WTC11 (cell line): ENCODE measurements around the gene PDPK1. TPM values are rescaled to one million over a fixed set of nuclear protein-coding genes. Genes with fewer than 3 reads are reported as not detected.
"Not testable (repeated sequence)": the region's sequence is repeated elsewhere in the genome, so short reads cannot be mapped to it uniquely, and the experiment has no call there.

Experiments used
- ATAC-seq: fragments of 200-7000 bp; cut with Tn5 transposase; 2 replicates; pipeline ENCODE4 v1.10.0; 2021; ENCODE audit warnings: mild to moderate bottlenecking, moderate library complexity
- CTCF ChIA-PET: fragments of 300-600 bp; sonication (Branson Sonifier 250); formaldehyde crosslinking; loops from one replicate; lab custom pipeline; 2021; ENCODE audit warnings: antibody characterized with exemption; lab: Charles Lee
- POLR2A ChIA-PET: fragments of 350-600 bp; sonication (Branson Sonifier 250); formaldehyde crosslinking; loops from one replicate; lab custom pipeline; 2021; ENCODE audit warnings: antibody characterized with exemption; lab: Charles Lee
- DNase-seq: peaks from one replicate; pipeline ENCODE4 v3.0.0; 2021; ENCODE audit warnings: low spot score
- H3K27ac Mint-ChIP-seq: 2 replicates; pipeline ENCODE4 v1.8.0; 2021; ENCODE audit warnings: mixed read lengths
- H3K27me3 Mint-ChIP-seq: 2 replicates; pipeline ENCODE4 v1.8.0; 2021; ENCODE audit warnings: low read depth, mild to moderate bottlenecking, moderate library complexity, mixed read lengths
- H3K36me3 Mint-ChIP-seq: 2 replicates; pipeline ENCODE4 v1.8.0; 2021; ENCODE audit warnings: mixed read lengths
- H3K4me1 Mint-ChIP-seq: 2 replicates; pipeline ENCODE4 v1.8.0; 2022; ENCODE audit warnings: mixed read lengths
- H3K4me3 Mint-ChIP-seq: 2 replicates; pipeline ENCODE4 v1.8.0; 2021; ENCODE audit warnings: mild to moderate bottlenecking, moderate library complexity, mixed read lengths
- H3K9me3 Mint-ChIP-seq: 2 replicates; pipeline ENCODE4 v1.8.0; 2021; ENCODE audit warnings: mixed read lengths
- CTCF ChIP-seq: fragments of 200-600 bp; IDR thresholded peaks from 2 replicates; pipeline ENCODE4 v1.8.0; 2022; ENCODE audit warnings: antibody characterized with exemption
- total RNA-seq: library from RNA; stranded (reverse); gene quantifications from 3 replicates; pipeline ENCODE4 v1.2.3, GENCODE V29; 2021

PDPK1 gene
- total RNA-seq, 1 experiment from 2014 or later = 31.4 TPM

GRCh38 chr16:2560798-2561133, 22.9 kb downstream of the PDPK1 start:
- H3K4me3 Mint-ChIP-seq, H3K27me3 Mint-ChIP-seq, POLR2A ChIA-PET, H3K4me1 Mint-ChIP-seq, H3K36me3 Mint-ChIP-seq, H3K9me3 Mint-ChIP-seq, CTCF ChIA-PET, H3K27ac Mint-ChIP-seq: not testable (repeated sequence)
- DNase-seq (peak; percentile 88), ATAC-seq (peak; percentile 94)
- TF ChIP-seq CTCF = peak; percentile 50; the same call in 1 of the 2 replicates

- H3K27me3 Mint-ChIP-seq, H3K4me1 Mint-ChIP-seq, H3K27ac Mint-ChIP-seq, H3K4me3 Mint-ChIP-seq, CTCF ChIA-PET, POLR2A ChIA-PET, H3K36me3 Mint-ChIP-seq, ATAC-seq, DNase-seq, H3K9me3 Mint-ChIP-seq: not testable (repeated sequence)
Observed at GRCh38 chr16:2567506-2567905, 29.7 kb downstream of the PDPK1 start.

- H3K4me3 Mint-ChIP-seq, CTCF ChIA-PET, DNase-seq, H3K27ac Mint-ChIP-seq, H3K36me3 Mint-ChIP-seq, H3K9me3 Mint-ChIP-seq, ATAC-seq, H3K27me3 Mint-ChIP-seq, POLR2A ChIA-PET, H3K4me1 Mint-ChIP-seq: not testable (repeated sequence)
Observed at GRCh38 chr16:2568573-2568972, 30.8 kb downstream of the PDPK1 start.

- CTCF ChIA-PET, H3K4me1 Mint-ChIP-seq, H3K27ac Mint-ChIP-seq, H3K36me3 Mint-ChIP-seq, ATAC-seq, H3K9me3 Mint-ChIP-seq, H3K4me3 Mint-ChIP-seq, DNase-seq, POLR2A ChIA-PET, H3K27me3 Mint-ChIP-seq: not testable (repeated sequence)
Observed at GRCh38 chr16:2572704-2573103, 34.9 kb downstream of the PDPK1 start.

GRCh38 chr16:2575839-2576238, 38.0 kb downstream of the PDPK1 start:
- DNase-seq, H3K4me1 Mint-ChIP-seq, H3K27me3 Mint-ChIP-seq, H3K36me3 Mint-ChIP-seq, ATAC-seq, H3K4me3 Mint-ChIP-seq, CTCF ChIA-PET, H3K9me3 Mint-ChIP-seq, POLR2A ChIA-PET, H3K27ac Mint-ChIP-seq: not testable (repeated sequence)

GRCh38 chr16:2577044-2577443, 39.2 kb downstream of the PDPK1 start:
- POLR2A ChIA-PET = not testable (repeated sequence)

GRCh38 chr16:2578905-2579304, 41.1 kb downstream of the PDPK1 start:
- H3K9me3 Mint-ChIP-seq, POLR2A ChIA-PET, DNase-seq, H3K4me1 Mint-ChIP-seq, H3K27ac Mint-ChIP-seq, H3K27me3 Mint-ChIP-seq, CTCF ChIA-PET, H3K4me3 Mint-ChIP-seq, ATAC-seq, H3K36me3 Mint-ChIP-seq: not testable (repeated sequence)

More at GRCh38 chr16:2577044-2577443, 39.2 kb downstream of the PDPK1 start:
- ATAC-seq, H3K4me3 Mint-ChIP-seq, H3K27ac Mint-ChIP-seq, DNase-seq, H3K9me3 Mint-ChIP-seq, H3K36me3 Mint-ChIP-seq, H3K4me1 Mint-ChIP-seq, H3K27me3 Mint-ChIP-seq, CTCF ChIA-PET: not testable (repeated sequence)

- H3K27me3 Mint-ChIP-seq, H3K36me3 Mint-ChIP-seq, POLR2A ChIA-PET, H3K4me1 Mint-ChIP-seq, H3K27ac Mint-ChIP-seq, H3K9me3 Mint-ChIP-seq, CTCF ChIA-PET, H3K4me3 Mint-ChIP-seq: not testable (repeated sequence)
- DNase-seq (peak; percentile 62), ATAC-seq (peak; percentile 90)
Observed at GRCh38 chr16:2580143-2580542, 42.3 kb downstream of the PDPK1 start.

GRCh38 chr16:2580818-2581217, 43.0 kb downstream of the PDPK1 start:
- DNase-seq, H3K4me3 Mint-ChIP-seq, H3K4me1 Mint-ChIP-seq, ATAC-seq, H3K36me3 Mint-ChIP-seq, H3K9me3 Mint-ChIP-seq, H3K27me3 Mint-ChIP-seq, CTCF ChIA-PET, POLR2A ChIA-PET, H3K27ac Mint-ChIP-seq: not testable (repeated sequence)
